ENCODE data around the gene MSI2.

Gene MSI2

DNA sequence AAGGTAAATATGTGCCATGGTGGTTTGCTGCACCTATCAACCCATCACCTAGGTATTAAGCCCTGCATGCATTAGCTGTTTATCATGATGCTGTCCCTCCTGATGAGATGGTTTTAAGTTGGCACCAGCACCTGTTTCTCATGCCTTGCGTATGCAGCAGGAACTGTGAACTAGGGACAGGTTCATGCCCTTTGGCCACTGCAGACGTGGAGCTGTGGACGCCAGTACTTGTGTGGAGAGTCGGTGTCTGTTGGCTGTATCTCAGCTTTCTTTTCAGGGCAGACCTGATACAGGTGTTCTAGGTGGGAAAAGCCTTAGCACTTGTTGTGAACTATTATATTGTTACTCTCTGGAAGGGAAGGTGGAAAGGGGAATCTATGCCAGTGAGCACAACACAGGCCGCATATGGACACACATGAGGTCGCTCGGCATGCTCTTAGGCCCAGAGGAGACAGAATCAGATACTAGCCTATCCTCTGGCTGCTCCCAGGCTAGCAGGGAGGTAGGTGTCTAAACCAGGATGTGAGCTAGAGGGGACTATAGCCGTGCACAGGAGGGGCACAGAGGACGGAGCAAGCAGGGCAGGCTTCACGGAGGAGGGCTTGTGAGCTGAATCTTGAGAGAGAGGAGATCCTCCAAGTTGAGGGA, 22.5 kb downstream of the MSI2 start:
- no peak for DNase-seq
- peaks cover 94% of the 10 kb centered on the region for H3K36me3 ChIP-seq
- no peaks in the 10 kb centered on the region for H3K9me3 ChIP-seq (ENCODE audit: severe bottlenecking)
- H3K27ac ChIP-seq, result no peak overlapping the region
- TF ChIP-seq, protein P1, sequence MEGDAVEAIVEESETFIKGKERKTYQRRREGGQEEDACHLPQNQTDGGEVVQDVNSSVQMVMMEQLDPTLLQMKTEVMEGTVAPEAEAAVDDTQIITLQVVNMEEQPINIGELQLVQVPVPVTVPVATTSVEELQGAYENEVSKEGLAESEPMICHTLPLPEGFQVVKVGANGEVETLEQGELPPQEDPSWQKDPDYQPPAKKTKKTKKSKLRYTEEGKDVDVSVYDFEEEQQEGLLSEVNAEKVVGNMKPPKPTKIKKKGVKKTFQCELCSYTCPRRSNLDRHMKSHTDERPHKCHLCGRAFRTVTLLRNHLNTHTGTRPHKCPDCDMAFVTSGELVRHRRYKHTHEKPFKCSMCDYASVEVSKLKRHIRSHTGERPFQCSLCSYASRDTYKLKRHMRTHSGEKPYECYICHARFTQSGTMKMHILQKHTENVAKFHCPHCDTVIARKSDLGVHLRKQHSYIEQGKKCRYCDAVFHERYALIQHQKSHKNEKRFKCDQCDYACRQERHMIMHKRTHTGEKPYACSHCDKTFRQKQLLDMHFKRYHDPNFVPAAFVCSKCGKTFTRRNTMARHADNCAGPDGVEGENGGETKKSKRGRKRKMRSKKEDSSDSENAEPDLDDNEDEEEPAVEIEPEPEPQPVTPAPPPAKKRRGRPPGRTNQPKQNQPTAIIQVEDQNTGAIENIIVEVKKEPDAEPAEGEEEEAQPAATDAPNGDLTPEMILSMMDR (IDR thresholded peaks at IDR 0.05; ENCODE audit: low read depth, low read length), result no peak
- no peak overlapping the region for H3K4me3 ChIP-seq (ENCODE audit: low read depth, low read length)
- no peaks in the 10 kb centered on the region for H3K27me3 ChIP-seq (ENCODE audit: insufficient read depth, low read depth, severe bottlenecking)

DNA sequence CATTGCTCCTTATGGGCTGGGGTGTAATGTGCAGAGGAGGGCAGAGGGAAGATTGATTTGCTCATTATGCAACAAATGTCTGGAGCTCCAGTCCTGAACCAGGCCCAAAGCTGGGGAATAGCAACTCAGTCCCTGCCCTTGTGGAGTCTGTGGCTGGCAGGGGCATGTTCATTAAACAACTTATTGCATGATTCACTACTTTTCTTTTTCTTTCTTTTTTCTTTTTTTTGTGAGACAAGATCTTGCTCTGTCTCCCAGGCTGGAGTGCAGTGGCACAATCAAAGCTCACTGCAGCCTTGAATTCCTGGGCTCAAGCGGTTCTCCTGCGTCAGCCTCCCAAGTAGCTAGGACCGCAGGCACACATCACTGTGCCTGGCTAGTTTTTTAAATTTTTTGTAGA, 23.1 kb downstream of the MSI2 start:
- Histone ChIP-seq H3K4me3 (ENCODE audit: low read depth, low read length) (no peak overlapping the region), H3K27me3 (ENCODE audit: insufficient read depth, low read depth, severe bottlenecking) (no peaks in the 10 kb centered on the region), H3K9me3 (ENCODE audit: severe bottlenecking) (no peaks in the 10 kb centered on the region), H3K36me3 (peaks cover 90% of the 10 kb centered on the region), H3K27ac (no peak overlapping the region)
- TF ChIP-seq, protein P1 (IDR thresholded peaks at IDR 0.05; ENCODE audit: low read depth, low read length), result no peak
- no peak for DNase-seq

DNA sequence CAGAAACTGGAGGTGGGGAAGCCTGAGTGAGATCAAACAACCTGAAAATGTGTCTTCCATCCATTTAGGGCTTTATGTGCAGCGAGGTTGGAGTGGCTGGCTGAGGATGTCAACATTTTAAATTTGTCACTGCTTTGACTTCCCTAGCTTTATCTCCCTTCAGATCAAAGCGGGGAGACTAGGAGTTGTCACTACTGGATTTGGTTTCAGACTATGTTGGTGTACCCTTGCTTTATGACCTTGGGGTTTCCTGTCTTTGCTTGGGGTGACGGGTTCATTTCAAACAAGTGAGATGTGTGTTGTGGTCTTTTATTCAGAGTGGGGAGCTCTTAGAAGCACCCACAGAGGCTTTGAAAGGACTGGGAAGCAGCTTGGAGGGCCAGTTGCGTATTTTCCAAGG, 25.6 kb downstream of the MSI2 start:
- TF ChIP-seq, protein P1 (IDR thresholded peaks at IDR 0.05; ENCODE audit: low read depth, low read length), result no peak
- no peak for DNase-seq
- Histone ChIP-seq H3K27ac (no peak overlapping the region), H3K9me3 (ENCODE audit: severe bottlenecking) (no peaks in the 10 kb centered on the region), H3K27me3 (ENCODE audit: insufficient read depth, low read depth, severe bottlenecking) (no peaks in the 10 kb centered on the region), H3K4me3 (ENCODE audit: low read depth, low read length) (no peak overlapping the region), H3K36me3 (peaks cover 89% of the 10 kb centered on the region)

DNA sequence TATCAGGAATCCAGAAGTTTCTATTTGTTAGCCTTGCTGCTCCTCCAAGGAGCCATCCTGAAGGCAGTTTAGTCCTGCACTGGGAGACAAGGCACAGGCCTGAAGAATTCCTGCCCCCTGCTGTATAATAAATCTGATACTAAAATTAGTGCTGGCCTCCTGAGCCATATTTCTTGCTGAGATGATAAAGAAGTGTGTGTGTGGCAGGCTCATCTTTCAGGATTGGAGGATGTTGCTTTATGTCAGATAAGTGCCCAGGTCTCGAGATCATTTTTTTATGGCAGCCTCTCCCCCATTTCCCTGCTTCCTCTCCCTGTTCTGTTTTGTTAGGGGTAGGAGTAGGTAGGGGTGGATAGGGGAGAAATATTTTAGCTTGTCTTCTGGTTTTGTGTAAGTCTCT, 26.0 kb downstream of the MSI2 start:
- Histone ChIP-seq H3K27me3 (ENCODE audit: insufficient read depth, low read depth, severe bottlenecking) (no peaks in the 10 kb centered on the region), H3K4me3 (ENCODE audit: low read depth, low read length) (no peak overlapping the region), H3K27ac (no peak overlapping the region), H3K36me3 (peaks cover 91% of the 10 kb centered on the region), H3K9me3 (ENCODE audit: severe bottlenecking) (no peaks in the 10 kb centered on the region)
- TF ChIP-seq, protein P1 (IDR thresholded peaks at IDR 0.05; ENCODE audit: low read depth, low read length), result no peak
- no peak for DNase-seq

DNA sequence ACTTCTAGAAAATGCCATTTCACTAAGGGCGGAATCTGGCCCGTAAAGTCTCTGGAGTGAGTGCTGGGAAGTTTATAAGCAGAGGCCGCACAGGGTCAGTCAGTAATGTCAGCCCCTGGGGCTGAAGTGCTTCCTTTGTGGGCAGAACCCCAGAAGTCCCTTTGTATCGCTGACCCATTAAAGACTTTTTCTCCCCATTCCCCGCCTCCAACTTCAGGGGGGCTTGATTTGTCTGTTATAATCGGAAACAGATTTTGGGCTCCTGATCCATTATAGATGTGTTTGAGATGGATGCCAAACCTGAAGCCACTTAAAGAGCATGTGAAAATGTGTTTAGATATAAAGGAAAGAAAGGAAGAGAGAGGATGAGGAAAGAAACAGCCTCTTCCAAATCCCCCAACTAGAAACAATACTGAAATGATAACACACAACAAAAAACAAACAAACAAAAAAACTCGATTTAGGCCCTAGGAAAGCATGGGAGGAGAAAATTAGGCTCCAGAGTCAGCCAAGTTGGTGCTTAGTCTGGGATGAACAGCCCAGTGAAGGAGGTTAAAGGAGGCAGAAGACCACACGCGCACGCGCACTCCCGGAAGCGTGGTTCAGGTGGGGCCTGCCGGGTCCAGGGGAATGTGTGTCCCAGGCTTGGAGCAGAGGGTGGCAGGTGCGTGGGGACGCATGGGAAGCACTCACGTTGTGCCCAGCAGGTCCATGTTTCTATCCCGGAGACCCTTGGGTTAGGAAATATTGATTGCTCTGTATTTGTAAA, 27.1 kb downstream of the MSI2 start:
- TF ChIP-seq, protein P1 (IDR thresholded peaks at IDR 0.05; ENCODE audit: low read depth, low read length), result no peak
- Histone ChIP-seq H3K4me3 (ENCODE audit: low read depth, low read length) (no peak overlapping the region), H3K27ac (no peak overlapping the region), H3K27me3 (ENCODE audit: insufficient read depth, low read depth, severe bottlenecking) (no peaks in the 10 kb centered on the region), H3K9me3 (ENCODE audit: severe bottlenecking) (no peaks in the 10 kb centered on the region), H3K36me3 (peaks cover 91% of the 10 kb centered on the region)
- DNase-seq, result no peak
